H1 (cell line): Measurements from ENCODE around the gene GNG14.

Experiments used
- FOSL1 ChIP-seq: IDR thresholded peaks from 2 replicates; pipeline ENCODE4 v1.6.1; 2011; ENCODE audit warnings: mild to moderate bottlenecking, low read depth, low read length, moderate library complexity; ENCODE audit not compliant: insufficient read depth
- POLR2A ChIP-seq, 2 experiments: IDR thresholded peaks; 1 replicate in 1 of 2; 2 replicates in 1 of 2; pipeline ENCODE4 v1.6.1; 2011; ENCODE audit warnings: low read depth in 2 of 2, low read length in 2 of 2, mild to moderate bottlenecking in 2 of 2; ENCODE audit errors: control extremely low read depth in 1 of 2
- POLR2AphosphoS5 ChIP-seq: IDR thresholded peaks from 2 replicates; pipeline ENCODE4 v1.6.1; 2011; ENCODE audit warnings: low read depth, low read length
- RAD21 ChIP-seq, 2 experiments: IDR thresholded peaks in 1 of 2; conservative IDR thresholded peaks in 1 of 2; 2 replicates each; pipeline ENCODE4 v1.6.1; 2011; ENCODE audit warnings: low read depth in 2 of 2, low read length in 2 of 2, improper control_type of control experiment in 1 of 2, inconsistent platforms in 1 of 2, mild to moderate bottlenecking in 1 of 2, moderate library complexity in 1 of 2
- SP2 ChIP-seq: IDR thresholded peaks from 2 replicates; pipeline ENCODE4 v1.6.1; 2012; ENCODE audit warnings: mild to moderate bottlenecking, low read length, inconsistent platforms
- ZNF274 ChIP-seq: IDR thresholded peaks from 2 replicates; pipeline ENCODE4 v1.7.0; 2012; ENCODE audit warnings: low read length, borderline replicate concordance; ENCODE audit errors: extremely low read depth
- TF ChIP-seq, protein P1 (sequence below), 3 experiments: IDR thresholded peaks; 1 replicate in 2 of 3; 2 replicates in 1 of 3; pipeline versions ENCODE4 v1.5.1 to v1.6.1; 2011; ENCODE audit warnings: low read length in 3 of 3, mild to moderate bottlenecking in 3 of 3, inconsistent platforms in 2 of 3, low read depth in 1 of 3, moderate library complexity in 1 of 3; ENCODE audit not compliant: insufficient read depth in 1 of 3; ENCODE audit errors: control extremely low read depth in 1 of 3

DNA sequence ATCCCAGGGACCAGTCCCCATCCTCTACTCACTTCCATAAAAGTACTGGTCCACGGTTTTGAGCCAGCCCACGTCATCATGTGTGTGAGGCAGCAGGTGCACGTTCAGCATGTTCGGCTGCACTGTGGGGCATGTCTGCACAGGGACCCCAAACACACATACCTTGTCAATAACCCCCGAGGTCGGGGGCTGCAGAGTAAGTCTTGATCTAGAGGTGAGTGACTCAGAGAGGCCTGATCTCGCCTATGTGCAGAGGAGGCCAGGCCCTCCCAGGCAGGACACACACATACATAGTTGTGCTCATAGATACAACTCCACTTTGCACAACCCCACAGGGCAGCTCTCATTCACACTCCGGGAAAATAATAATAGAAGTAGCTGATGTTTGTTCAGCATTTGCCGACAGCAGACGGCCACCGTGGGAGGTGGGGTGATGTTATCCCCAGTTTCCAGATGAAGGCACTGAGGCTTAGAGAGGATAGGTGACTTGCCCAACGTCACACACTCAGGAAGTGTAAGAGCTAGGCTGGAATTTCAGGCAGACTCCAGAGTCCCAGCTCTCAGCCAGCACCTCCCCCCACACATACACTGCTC lies 22.0 kb upstream of the GNG14 start:
- TF ChIP-seq, protein P1, sequence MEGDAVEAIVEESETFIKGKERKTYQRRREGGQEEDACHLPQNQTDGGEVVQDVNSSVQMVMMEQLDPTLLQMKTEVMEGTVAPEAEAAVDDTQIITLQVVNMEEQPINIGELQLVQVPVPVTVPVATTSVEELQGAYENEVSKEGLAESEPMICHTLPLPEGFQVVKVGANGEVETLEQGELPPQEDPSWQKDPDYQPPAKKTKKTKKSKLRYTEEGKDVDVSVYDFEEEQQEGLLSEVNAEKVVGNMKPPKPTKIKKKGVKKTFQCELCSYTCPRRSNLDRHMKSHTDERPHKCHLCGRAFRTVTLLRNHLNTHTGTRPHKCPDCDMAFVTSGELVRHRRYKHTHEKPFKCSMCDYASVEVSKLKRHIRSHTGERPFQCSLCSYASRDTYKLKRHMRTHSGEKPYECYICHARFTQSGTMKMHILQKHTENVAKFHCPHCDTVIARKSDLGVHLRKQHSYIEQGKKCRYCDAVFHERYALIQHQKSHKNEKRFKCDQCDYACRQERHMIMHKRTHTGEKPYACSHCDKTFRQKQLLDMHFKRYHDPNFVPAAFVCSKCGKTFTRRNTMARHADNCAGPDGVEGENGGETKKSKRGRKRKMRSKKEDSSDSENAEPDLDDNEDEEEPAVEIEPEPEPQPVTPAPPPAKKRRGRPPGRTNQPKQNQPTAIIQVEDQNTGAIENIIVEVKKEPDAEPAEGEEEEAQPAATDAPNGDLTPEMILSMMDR (IDR thresholded peaks at IDR 0.05; ENCODE audit: control extremely low read depth in 1 of 3, insufficient read depth in 1 of 3, low read depth in 1 of 3, low read length in 3 of 3) = no peak
- TF ChIP-seq POLR2AphosphoS5 = no peak
- TF ChIP-seq ZNF274 = no peak
- no peak for TF ChIP-seq FOSL1
- no peak for TF ChIP-seq POLR2A (IDR thresholded peaks at IDR 0.05; ENCODE audit: control extremely low read depth in 1 of 2, low read depth in 2 of 2, low read length in 2 of 2)
- no peak for TF ChIP-seq RAD21 (IDR thresholded peaks at IDR 0.05 in 1 of 2, conservative IDR thresholded peaks at IDR 0.05 in 1 of 2; ENCODE audit: low read depth in 2 of 2, low read length in 2 of 2)
- TF ChIP-seq SP2 = no peak
